ENCODE measurements around the gene CDK6.

The CDK6 gene

DNA sequence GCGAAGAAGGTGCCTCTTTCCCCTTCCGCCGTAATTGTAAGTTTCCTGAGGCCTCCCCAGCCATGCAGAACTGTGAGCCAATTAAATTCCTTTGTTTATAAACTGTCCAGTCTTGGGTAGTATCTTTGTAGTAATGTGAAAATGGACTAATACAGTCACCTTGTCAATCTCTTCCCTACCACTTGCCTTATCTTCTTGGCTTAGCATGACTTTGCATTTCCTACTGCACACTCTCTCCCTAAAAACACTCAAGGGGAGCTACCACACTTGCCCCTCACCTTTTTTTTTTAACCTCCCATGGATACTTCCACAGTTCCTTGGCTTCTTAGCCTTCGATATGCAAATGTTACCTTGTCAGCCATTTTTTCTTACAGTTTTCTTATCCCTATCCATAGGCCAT is 7.4 kb upstream of the CDK6 start:
- DNase-seq: no peak

DNA sequence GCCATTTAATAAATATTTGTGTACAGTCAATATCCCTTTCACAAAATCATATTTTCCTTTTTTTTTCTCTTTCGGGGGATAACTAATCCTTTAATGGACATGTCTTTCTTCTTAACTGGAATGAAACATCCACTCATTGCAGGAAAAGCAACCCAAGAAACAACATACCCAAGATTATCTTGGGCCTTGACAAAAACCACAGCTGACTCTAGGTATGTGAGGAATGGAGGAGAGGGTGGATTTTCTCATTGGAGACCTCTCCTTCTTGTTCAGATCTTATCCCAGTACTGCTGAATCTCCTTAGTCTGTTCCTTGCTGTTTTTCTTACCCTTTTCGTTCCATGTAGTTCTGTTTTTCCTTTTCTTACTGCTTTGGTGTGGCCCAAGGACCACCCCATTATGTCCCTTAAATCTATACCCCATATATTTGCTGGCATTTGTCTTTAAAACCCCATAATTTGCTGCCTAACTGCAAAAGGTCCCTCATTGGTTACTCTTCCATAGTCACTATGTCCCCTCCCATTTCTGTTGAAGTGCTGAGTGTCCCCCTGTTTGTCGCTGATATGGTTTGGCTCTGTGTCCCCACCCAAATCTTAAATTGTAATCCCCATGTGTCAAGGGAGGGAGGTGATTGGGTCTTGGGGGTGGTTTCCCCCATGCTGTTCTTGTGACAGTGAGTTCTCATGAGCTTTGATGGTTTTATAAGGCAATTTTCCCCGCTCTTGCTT is 6.8 kb upstream of the CDK6 start:
- no peak for DNase-seq

DNA sequence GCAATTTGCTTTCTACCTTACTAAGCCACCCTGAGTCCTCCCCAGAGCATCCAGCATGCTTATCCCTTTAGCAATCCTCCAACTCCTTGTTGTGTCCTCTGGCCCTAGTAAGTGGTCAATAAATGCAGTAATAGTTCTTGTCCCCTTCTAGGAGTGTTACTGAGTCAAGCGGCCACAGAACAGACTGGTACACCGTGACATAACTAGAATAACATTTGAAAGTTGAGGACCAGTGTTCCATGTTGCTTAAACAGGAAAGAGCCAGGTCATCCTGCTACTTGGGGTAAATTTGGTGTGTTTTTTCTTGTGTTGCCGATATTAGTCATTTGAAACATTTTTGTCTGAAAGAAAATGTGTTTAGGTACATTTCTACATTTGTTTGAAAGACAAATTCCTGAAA is 4.8 kb upstream of the CDK6 start:
- no peak for DNase-seq

- DNase-seq: no peak
Observed at GRCh38 chr7:92840316-92840715, 3.9 kb upstream of the CDK6 start.

- no peak for DNase-seq
Observed at GRCh38 chr7:92839901-92840300, 3.5 kb upstream of the CDK6 start.

- DNase-seq: no peak
Observed at GRCh38 chr7:92838934-92839333, 2.6 kb upstream of the CDK6 start.

DNA sequence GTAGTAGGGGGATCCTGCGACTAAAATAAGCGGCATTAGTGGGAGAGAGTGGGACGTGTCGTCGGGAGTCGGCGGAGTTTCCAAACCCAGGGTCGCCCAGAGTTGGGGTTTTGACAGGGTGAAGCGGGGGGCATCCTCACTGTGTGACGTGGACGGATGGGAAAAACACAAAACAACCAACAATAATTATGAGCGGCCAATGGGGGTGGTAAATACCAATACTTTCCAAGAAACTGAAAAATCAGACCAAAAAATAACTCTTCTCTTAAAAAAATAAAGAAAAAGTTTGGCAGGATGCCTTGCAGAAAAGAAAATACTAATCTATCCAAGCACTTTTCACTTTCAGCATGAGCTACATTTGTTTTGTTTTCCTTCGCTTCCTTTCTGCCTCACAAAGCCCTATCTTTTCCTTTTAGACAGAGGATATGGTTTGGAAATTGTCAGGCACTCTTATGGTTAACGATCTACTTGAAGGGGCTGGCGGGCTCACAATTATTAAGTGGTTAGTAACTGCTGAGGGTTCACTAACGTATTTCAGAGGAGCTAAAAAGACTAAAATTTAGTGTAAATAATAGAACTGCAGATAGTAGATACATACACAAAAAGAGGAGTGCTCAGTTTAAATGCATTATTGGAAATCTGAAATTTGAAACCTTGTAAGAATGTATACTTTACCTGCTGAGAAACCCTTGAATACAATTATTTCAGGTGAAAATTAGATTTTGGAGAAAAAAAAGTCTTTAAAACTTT is 802 bp upstream of the CDK6 start:
- DNase-seq: no peak

- peak; percentile 55 for DNase-seq
Observed at GRCh38 chr7:92835851-92836488, 403 bp downstream of the CDK6 start.

GRCh38 chr7:92835261-92835850 is 1.0 kb downstream of the CDK6 start:
- peak; percentile 57 for DNase-seq

DNA sequence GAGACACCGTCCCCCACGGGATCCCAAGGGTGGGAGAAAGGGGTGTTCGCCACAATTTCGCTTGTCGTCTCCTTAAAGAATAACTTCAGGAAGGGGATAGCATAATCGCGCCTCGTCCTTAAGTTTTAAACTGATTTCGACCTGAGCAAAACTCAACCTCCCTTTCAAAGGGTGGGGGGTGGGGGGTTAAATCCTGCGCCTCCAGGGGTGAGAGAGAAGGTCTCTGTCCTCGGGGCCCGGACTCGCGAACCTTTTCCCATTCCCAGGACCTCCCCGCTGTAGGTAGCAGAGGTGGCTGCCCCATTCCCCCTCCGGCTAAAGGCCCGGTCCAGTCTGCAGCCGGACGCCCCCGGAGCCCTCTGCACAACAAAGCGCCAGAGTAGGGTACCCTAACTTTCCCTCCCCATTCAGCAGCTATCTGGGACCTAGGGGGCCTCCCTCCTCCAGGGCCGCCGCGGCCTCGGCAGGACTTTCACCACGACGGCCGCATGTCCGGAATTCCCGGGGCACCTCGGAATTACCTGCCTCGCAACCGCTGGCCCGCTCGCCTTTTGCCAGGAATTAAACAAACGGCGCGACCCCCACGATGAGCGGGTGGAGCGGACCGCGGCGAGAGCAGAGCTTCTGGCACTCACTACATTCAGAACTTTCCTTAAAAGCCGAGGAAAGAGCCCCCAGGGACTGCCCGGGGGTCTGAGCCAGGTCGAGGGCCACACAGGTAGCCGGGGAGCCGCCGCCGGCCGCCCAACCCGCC is 1.7 kb downstream of the CDK6 start:
- peak; percentile 5 for DNase-seq

- DNase-seq: peak; percentile 86
Observed at GRCh38 chr7:92833766-92834506, 2.4 kb downstream of the CDK6 start.

GRCh38 chr7:92833024-92833765 is 3.2 kb downstream of the CDK6 start:
- peak; percentile 91 for DNase-seq

DNA sequence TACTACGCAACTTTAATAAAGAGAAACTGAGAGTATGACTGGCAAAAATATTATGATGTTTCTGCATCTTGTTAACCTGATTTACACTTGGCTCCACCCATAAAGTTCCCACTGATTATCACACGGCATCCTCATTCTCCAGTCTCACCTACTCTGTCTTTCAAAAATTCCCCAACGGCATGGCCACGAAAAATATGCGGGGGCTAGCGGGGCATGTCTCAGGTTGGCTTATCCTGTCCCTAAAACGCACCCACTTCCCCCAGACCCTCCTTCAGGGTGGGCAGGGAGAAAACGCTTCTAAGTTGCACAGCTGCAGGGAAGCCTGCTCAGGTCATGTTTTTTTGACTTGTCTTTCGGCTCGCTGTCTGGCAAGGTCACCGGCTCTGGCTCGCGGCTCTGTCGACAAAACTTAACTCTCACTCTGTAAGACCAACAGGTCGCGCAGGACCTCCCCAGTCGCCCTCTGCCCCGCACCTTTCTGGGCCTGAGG is 3.8 kb downstream of the CDK6 start:
- no peak for DNase-seq

DNA sequence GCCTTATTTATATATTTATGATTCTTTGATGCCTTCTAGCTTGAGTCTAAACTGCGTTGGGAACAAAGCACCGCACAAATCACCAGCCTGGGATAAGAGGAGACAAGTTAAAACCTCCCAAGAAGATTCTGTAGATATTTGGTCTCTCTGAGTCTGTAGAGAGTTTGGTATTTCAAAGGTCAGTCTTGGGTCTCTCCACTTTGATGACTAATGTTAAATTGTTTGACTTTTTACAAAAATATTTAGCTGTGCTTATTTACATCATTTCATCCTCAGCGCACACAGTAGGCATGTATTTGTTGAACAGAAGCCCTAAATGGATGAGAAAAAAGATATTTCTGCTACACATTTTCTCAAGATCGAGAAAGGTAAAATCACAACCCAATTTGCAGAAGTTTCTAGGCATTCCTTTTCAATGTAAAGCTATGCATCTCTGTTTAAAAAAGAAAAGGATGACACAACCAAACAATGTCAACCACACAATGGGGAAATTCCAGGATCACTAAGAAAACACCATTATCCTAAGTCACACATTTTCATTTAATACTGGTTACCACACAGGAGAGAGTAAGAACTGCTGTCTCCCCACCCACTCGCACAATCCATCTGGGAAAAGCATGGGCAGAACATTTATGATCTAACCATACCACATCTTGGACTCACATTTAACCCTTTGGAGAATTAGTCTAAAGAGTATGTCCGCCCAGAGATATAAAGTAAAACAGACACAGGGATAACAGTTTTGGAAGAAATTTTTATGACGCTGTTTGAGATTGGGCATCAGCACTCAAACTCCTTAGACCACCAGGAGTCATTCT is 4.4 kb downstream of the CDK6 start:
- DNase-seq: no peak

DNA sequence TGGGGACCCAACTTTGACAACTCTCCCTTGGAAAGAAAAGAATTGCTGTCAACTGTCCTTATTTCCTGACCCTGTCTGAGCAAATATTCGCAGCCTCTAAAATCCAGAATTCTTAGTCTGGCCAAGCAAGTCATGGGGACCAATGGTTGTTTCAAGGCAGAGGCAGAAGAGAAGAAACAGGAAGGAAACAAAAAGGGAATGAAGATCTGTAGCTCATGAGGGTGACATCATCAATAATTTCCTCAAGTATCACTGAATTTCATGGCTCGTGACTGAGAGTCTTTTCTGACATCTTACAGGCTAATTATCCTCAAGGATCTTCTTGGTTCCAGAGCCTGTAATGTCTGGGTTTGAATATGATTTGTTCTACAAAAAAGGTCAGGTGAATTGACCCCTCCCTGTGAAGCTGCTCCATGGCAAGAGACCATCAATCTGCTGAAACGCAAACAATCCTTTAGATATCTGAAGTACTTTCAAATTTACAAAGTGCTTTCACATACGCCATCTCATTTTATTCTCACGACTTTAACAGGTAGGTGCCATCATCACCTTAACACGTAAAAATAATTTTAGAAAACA is 5.8 kb downstream of the CDK6 start:
- no peak for DNase-seq

- no peak for DNase-seq
Observed at GRCh38 chr7:92830027-92830426, 6.3 kb downstream of the CDK6 start.

DNA sequence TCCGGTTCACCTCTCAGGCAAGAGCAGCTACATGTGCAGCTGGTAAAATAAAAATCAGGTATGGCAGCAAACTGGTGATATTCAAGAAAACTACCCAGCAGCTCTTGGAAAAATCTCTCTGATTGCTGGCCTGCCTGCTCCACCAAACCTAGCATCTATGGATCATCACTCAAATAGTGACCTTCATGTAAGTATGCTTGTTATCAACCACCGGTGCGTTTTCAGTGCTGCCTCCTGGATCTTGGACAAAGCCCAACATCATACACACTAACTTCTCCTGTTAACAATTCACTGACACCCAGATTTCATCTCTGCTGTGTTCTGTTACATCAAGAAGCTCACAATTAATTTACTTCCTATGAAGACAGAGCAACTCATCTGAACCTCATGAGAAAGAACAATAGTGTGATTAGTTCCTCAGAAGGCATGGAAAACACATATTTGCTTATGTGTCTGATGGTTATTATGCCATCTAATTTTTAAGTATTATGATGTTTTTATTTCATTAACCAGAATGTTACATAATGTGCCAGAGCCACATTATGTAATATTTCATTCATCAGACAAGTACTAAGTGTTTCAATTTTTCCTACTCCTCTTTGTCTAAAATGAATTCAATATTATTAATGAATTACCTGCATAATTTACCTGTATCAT is 8.8 kb downstream of the CDK6 start:
- no peak for DNase-seq

DNA sequence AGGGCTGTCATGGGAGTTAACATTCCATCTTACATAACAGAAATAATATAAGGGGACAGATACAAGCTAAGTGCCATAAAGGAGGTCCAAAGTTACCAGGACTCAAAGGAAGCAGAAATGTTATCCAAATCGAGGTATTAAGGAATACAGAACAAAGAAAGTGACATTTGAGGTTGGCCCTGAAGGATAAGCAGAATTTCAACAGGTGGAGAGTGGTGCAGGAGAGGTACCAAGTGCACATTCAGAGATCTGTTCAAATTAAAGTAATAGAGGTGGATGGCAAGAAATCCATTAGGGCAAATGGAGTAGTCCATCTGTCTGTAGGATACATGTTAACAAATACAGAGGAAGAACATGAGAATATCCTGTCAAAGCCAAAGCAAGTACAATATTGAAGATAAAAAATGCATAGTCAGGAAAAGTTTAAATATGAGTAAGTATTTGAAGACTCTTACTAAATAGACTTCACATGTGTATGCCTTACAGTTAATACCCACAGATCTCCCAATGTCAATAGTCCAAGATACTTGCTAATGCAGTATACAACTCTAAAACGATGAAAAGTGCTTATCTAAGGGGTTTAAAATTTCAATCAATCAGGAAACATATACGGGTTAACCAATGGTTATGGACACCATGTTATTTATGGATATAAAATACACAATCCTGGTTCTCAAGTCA is 10.0 kb downstream of the CDK6 start:
- no peak for DNase-seq

Data from CD4-positive, alpha-beta T cell treated with Interleukin-17A for 4 hours (primary cell).